ENCODE data around the gene SMG6. TPM values are rescaled to one million over a fixed set of nuclear protein-coding genes. Genes with fewer than 3 reads are reported as not detected.

The SMG6 gene
- total RNA-seq, 3 donors from 2014 or later = 24.9 to 29.3 (median 29.0) TPM

DNA sequence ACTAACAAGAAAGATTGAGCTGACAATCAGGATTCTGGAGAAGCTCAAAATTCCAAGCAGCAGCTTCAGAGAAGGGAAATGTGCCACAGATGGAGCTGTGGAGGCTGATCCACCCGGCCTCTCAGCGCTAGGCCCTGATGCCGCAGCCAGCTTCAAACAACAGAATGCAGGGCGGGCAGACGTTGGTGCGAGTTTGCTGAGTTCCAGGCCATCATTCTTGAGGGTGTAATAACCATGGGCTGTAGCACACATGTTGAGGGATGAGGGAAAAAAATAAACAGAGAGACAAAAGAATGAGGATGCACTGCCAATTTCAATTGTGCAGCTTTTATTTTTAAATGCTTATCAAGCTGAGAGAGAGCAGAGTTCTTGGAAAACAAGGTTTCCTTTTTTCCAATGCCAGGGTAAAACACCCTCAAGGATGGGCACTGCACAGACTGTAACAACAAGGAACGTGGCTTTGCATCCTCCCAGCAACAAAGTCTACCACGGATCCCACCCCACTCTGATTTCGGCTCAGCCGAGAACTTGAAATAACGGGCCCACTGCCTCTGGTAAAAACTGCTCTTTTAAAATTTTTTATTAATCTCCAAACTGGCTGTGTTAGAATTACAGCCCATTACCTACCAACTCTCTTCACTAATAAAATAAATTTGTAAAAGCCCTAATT, 90.2 kb downstream of the SMG6 start:
- intact Hi-C loops (cut with DNase I; ENCODE audit: low total_unique reads) = no loop called here

DNA sequence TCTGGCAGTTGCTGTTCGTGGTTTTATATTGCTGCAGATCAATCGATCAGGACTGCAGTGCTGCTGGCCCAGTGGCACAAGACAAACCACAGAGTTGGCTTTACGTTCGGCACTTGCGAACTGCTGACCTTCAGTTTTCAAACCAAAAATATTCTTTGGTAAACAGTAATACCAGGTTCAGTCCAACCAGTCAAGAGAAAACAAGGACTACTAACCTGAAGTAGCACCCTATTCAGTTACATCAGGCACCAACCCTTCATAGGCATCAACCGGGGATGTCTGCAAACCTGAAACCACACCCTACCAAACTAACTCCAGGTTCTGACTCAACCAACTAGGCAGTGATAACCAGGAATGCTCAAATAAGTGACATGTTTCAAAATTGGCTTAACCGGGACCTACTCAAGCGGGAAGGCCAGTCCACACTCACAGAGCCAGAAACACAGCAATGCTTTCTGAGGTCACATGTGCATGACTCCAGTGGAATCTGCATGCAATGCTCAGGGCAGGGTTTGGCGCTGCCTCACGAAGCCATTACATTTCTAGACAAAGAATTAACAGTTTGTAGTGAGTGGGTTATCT, 91.1 kb downstream of the SMG6 start:
- no peak for DNase-seq (ENCODE audit: low spot score in 2 of 2)
- Histone ChIP-seq H3K4me3 (peak overlapping the region in 1 of 3 donors; percentile 38), H3K36me3 (no peaks in the 10 kb centered on the region), H3K4me1 (peaks cover 0 to 17% of the 10 kb centered on the region in 2 donors), H3K27me3 (no peaks in the 10 kb centered on the region), H3K9me3 (no peaks in the 10 kb centered on the region), H3K27ac (peak overlapping the region; percentile 76 to 91)
- TF ChIP-seq, protein P1, sequence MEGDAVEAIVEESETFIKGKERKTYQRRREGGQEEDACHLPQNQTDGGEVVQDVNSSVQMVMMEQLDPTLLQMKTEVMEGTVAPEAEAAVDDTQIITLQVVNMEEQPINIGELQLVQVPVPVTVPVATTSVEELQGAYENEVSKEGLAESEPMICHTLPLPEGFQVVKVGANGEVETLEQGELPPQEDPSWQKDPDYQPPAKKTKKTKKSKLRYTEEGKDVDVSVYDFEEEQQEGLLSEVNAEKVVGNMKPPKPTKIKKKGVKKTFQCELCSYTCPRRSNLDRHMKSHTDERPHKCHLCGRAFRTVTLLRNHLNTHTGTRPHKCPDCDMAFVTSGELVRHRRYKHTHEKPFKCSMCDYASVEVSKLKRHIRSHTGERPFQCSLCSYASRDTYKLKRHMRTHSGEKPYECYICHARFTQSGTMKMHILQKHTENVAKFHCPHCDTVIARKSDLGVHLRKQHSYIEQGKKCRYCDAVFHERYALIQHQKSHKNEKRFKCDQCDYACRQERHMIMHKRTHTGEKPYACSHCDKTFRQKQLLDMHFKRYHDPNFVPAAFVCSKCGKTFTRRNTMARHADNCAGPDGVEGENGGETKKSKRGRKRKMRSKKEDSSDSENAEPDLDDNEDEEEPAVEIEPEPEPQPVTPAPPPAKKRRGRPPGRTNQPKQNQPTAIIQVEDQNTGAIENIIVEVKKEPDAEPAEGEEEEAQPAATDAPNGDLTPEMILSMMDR (IDR thresholded peaks at IDR 0.05) = no peak
- no peak for TF ChIP-seq POLR2A (IDR thresholded peaks at IDR 0.05)
- TF ChIP-seq POLR2AphosphoS5 (IDR thresholded peaks at IDR 0.05) = peak in 2 of 3 donors; percentile 36 to 66
- intact Hi-C loops (cut with DNase I; ENCODE audit: low total_unique reads) = no loop called here

More for the DNA sequence above, 90.2 kb downstream of the SMG6 start:
- H3K36me3 ChIP-seq = no peaks in the 10 kb centered on the region
- DNase-seq (ENCODE audit: low spot score in 2 of 2) = no peak
- H3K27me3 ChIP-seq = no peaks in the 10 kb centered on the region
- peak overlapping the region in 1 of 3 donors; percentile 29 for H3K4me3 ChIP-seq
- no peak for TF ChIP-seq POLR2A (IDR thresholded peaks at IDR 0.05)
- TF ChIP-seq, protein P1 (IDR thresholded peaks at IDR 0.05) = no peak
- no peak for TF ChIP-seq POLR2AphosphoS5 (IDR thresholded peaks at IDR 0.05)
- peaks cover 0 to 17% of the 10 kb centered on the region in 2 donors for H3K4me1 ChIP-seq
- H3K27ac ChIP-seq = peak overlapping the region; percentile 76 to 91
- no peaks in the 10 kb centered on the region for H3K9me3 ChIP-seq

DNA sequence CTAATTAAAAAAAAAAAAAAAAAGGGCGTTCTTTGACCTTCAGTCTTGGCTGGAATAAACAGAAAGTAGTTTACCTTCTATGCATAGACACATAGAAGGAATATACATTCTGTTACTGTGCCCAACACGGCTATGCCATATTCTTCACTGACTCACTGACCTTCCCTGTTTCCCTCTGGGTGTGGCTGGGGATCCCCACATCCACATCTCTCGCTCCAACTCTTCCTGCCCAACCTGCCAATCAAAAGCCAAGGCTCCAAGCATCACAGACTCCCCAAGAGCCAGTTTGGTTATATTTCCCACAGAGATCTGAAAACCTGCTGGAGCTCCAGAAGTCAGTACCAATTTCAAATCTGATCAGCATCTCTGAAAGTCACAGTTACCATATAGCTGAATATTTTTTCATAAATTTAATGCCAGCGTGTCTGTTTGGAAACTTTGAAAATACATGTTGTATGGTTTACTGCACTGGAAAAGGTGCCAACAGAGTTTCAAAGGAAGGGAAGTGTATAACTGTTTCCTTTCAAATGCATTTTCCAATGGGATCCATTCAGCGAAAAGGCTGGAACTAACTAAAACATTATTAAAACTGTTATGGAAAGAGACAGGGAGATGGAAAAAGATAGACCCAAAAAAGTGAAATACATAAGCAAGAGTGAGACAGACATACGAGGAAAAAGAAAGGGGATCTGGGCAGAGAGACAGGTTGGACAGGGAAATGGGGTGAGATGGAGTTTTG, 91.8 kb downstream of the SMG6 start:
- Histone ChIP-seq H3K4me1 (peaks cover 0 to 17% of the 10 kb centered on the region in 2 donors), H3K36me3 (no peaks in the 10 kb centered on the region), H3K9me3 (no peaks in the 10 kb centered on the region), H3K27ac (peak overlapping the region; percentile 76 to 91), H3K27me3 (no peaks in the 10 kb centered on the region), H3K4me3 (peak overlapping the region in 1 of 3 donors; percentile 38)
- TF ChIP-seq POLR2A (IDR thresholded peaks at IDR 0.05) = no peak
- TF ChIP-seq, protein P1 (IDR thresholded peaks at IDR 0.05) = no peak
- no peak for TF ChIP-seq POLR2AphosphoS5 (IDR thresholded peaks at IDR 0.05)
- intact Hi-C loops (cut with DNase I; ENCODE audit: low total_unique reads) = no loop called here
- DNase-seq (ENCODE audit: low spot score in 2 of 2) = no peak

DNA sequence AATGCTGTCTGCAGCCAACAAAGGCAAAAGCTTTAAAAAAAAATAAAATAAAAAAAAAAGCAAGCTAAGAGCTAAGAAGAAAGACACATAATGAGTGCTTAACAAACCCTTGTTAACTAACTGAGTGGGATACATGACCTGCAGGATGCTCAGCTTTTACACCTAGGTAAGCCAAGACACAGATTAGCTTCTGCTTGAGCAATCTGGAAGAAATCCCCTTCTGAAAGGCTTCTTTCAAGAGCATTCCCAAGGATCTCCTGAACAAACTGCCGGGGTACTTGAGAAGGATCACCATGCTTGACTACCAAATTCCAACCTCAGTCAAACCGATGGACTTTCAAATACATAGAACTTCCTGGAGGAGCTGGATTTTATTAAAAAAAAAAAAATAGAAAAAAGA, 92.9 kb downstream of the SMG6 start:
- peaks cover 0 to 17% of the 10 kb centered on the region in 2 donors for H3K4me1 ChIP-seq
- H3K36me3 ChIP-seq = no peaks in the 10 kb centered on the region
- TF ChIP-seq POLR2AphosphoS5 (IDR thresholded peaks at IDR 0.05) (no peak), POLR2A (IDR thresholded peaks at IDR 0.05) (no peak)
- TF ChIP-seq, protein P1 (IDR thresholded peaks at IDR 0.05) = no peak
- no peak overlapping the region for H3K4me3 ChIP-seq
- H3K9me3 ChIP-seq = no peaks in the 10 kb centered on the region
- intact Hi-C loops (cut with DNase I; ENCODE audit: low total_unique reads) = no loop called here
- DNase-seq (ENCODE audit: low spot score in 2 of 2) = no peak
- H3K27ac ChIP-seq = no peak overlapping the region
- no peaks in the 10 kb centered on the region for H3K27me3 ChIP-seq
